Measurements from ENCODE around the gene SLC19A3. TPM values are rescaled to one million over a fixed set of nuclear protein-coding genes. Genes with fewer than 3 reads are reported as not detected.

Gene SLC19A3
- total and polyA plus RNA-seq, 8 donors: 1.0 to 7.1 (median 3.1) TPM

- no peaks in the 10 kb centered on the region for H3K9me3 ChIP-seq
- DNase-seq: no peak
- ATAC-seq: peak in 3 of 4 donors; percentile 27 to 68 (median 43)
- 65 to 69% methylated on average over 1 of the region's 1 CpG for WGBS, 2 donors
- no peaks in the 10 kb centered on the region for H3K27me3 ChIP-seq
- no peak overlapping the region for H3K4me3 ChIP-seq
- no peaks in the 10 kb centered on the region for H3K36me3 ChIP-seq
- FAIRE-seq: no peak
- H3K27ac ChIP-seq: no peak overlapping the region
- no peak for TF ChIP-seq CTCF (IDR thresholded peaks at IDR 0.05)
- H3K4me1 ChIP-seq: no peaks in the 10 kb centered on the region
- intact Hi-C loops (cut with DNase I): loop anchor here in 1 of 3 donors (5.0 kb wide), 1 partner anchor 112 kb away; no protein-coding TSS in a partner anchor
Observed at GRCh38 chr2:227655454-227655853, 62.4 kb downstream of the SLC19A3 start.

DNA sequence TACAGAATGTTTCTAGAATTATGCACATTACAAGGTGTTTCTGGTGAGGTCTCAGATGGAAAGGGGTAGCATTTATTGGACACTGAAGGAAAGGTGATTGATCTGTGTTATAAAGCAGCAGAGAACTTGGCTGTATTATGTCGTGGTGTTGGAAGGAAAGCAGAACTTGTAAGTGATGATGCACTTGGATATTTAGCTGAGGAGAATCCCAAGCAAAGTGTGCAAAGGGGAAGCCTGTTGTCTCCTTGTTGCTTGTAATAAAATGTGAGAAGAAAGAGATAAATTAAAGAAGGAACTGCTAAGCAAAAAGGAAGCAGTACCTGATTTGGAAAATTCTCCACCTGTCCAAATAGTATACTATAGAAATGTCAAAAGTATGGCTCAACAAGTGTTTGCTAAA is 63.4 kb downstream of the SLC19A3 start:
- 49 to 63% methylated on average over 1 of the region's 1 CpG for WGBS, 2 donors
- DNase-seq: no peak
- intact Hi-C loops (cut with DNase I): no loop called here
- H3K27ac ChIP-seq: no peak overlapping the region
- no peaks in the 10 kb centered on the region for H3K4me1 ChIP-seq
- FAIRE-seq: no peak
- no peaks in the 10 kb centered on the region for H3K36me3 ChIP-seq
- no peak for TF ChIP-seq CTCF (IDR thresholded peaks at IDR 0.05)
- no peak for ATAC-seq
- H3K4me3 ChIP-seq: no peak overlapping the region
- H3K9me3 ChIP-seq: no peaks in the 10 kb centered on the region
- H3K27me3 ChIP-seq: no peaks in the 10 kb centered on the region

GRCh38 chr2:227653419-227653818 is 64.4 kb downstream of the SLC19A3 start:
- intact Hi-C loops (cut with DNase I): no loop called here
- no peak for DNase-seq

GRCh38 chr2:227643990-227644551 is 73.8 kb downstream of the SLC19A3 start:
- Histone ChIP-seq H3K4me3 (no peak overlapping the region), H3K27me3 (no peaks in the 10 kb centered on the region), H3K9me3 (no peaks in the 10 kb centered on the region), H3K36me3 (no peaks in the 10 kb centered on the region), H3K27ac (no peak overlapping the region), H3K4me1 (no peaks in the 10 kb centered on the region)
- no peak for TF ChIP-seq CTCF (IDR thresholded peaks at IDR 0.05)
- no peak for DNase-seq
- FAIRE-seq: no peak
- ATAC-seq: no peak
- 67 to 75% methylated on average over 5 of the region's 5 CpGs for WGBS, 2 donors
- intact Hi-C loops (cut with DNase I): no loop called here

More at GRCh38 chr2:227653419-227653818, 64.4 kb downstream of the SLC19A3 start:
- H3K36me3 ChIP-seq: no peaks in the 10 kb centered on the region
- ATAC-seq (peak in 1 of 4 donors; percentile 53), FAIRE-seq (no peak)
- H3K4me1 ChIP-seq: no peaks in the 10 kb centered on the region
- H3K27ac ChIP-seq: no peak overlapping the region
- no peak for TF ChIP-seq CTCF (IDR thresholded peaks at IDR 0.05)
- no peak overlapping the region for H3K4me3 ChIP-seq
- WGBS, 2 donors: 18 to 40% methylated on average over 4 of the region's 4 CpGs
- H3K9me3 ChIP-seq: no peaks in the 10 kb centered on the region
- H3K27me3 ChIP-seq: no peaks in the 10 kb centered on the region

- intact Hi-C loops (cut with DNase I): no loop called here
Observed at GRCh38 chr2:227642656-227643055, 75.2 kb downstream of the SLC19A3 start.

More at GRCh38 chr2:227642656-227643055, 75.2 kb downstream of the SLC19A3 start:
- Histone ChIP-seq H3K9me3 (no peaks in the 10 kb centered on the region), H3K27ac (no peak overlapping the region), H3K36me3 (no peaks in the 10 kb centered on the region), H3K4me3 (no peak overlapping the region), H3K27me3 (no peaks in the 10 kb centered on the region), H3K4me1 (no peaks in the 10 kb centered on the region)
- TF ChIP-seq CTCF (IDR thresholded peaks at IDR 0.05): no peak
- WGBS, 2 donors: 26 to 29% methylated on average over 2 of the region's 2 CpGs
- DNase-seq (no peak), ATAC-seq (no peak), FAIRE-seq (no peak)

Measured in pancreas (tissue), 10 donors.